ENCODE measurements around the gene DACH2. TPM values are rescaled to one million over a fixed set of nuclear protein-coding genes. Genes with fewer than 3 reads are reported as not detected.

Gene DACH2
- total and polyA plus RNA-seq, 9 of the 15 experiments (the other 6 are each of a cell fraction or from before 2014, with no cell fraction given): not detected

DNA sequence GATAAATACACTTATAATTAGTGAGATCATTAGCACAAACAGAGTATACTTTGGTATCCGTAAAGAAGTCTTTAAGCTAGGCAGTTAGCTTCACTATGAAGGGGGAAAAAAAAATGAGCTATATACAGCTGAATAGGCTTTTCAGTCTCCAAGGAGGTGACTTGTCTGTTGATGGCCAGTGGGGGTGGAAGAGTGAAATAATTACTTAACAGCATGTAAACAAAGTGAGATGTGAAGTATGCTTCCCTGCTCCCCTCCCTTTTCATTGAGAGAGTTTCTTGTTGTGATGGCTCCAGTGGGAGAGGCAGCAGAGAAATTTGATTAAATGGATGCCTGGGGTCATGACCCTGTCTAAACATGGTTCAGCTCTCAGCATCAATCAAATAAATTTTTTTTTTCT is 180.9 kb downstream of the DACH2 start:
- DNase-seq (ENCODE audit: extremely low read depth in 1 of 4, low spot score in 3 of 4): no peak
- Histone ChIP-seq H3K9me3 (replicated peaks; ENCODE audit: control insufficient read depth, insufficient read depth, low read depth, low read length) (no peaks in the 10 kb centered on the region), H2AFZ (ENCODE audit: low read depth, low read length) (no peak overlapping the region), H3K36me3 (ENCODE audit: control insufficient read depth, insufficient read depth, low read length) (no peaks in the 10 kb centered on the region), H3K4me1 (replicated peaks in 1 of 2; ENCODE audit: control insufficient read depth in 2 of 2, insufficient read depth in 2 of 2, low read length in 2 of 2) (no peaks in the 10 kb centered on the region), H4K20me1 (replicated peaks; ENCODE audit: control insufficient read depth, insufficient read depth, low read length) (no peaks in the 10 kb centered on the region), H3K4me2 (ENCODE audit: insufficient read depth, low read length) (no peak overlapping the region), H3K79me2 (ENCODE audit: control insufficient read depth, insufficient read depth, low read length) (no peaks in the 10 kb centered on the region), H3K4me3 (no peak overlapping the region), H3K27me3 (ENCODE audit: control insufficient read depth in 2 of 2, insufficient read depth in 2 of 2, low read length in 2 of 2) (no peaks in the 10 kb centered on the region), H3K27ac (ENCODE audit: extremely low read depth, low read depth, low read length) (no peak overlapping the region), H3K9ac (ENCODE audit: insufficient read depth in 1 of 2, low read depth in 2 of 2, low read length in 2 of 2) (no peak overlapping the region), H3K9me1 (ENCODE audit: control insufficient read depth, insufficient read depth, low read length) (no peaks in the 10 kb centered on the region)
- ChIA-PET POLR2A (no interaction called here), CTCF (ENCODE audit: low intra/inter-chr PET ratio) (no interaction called here)
- intact Hi-C loops (cut with micrococcal nuclease) (no loop called here), in situ Hi-C loops (cut with MboI) (no loop called here)
- BruUV-seq (replicated peaks): no TSS peak
- FAIRE-seq: no peak
- WGBS (ENCODE audit: insufficient coverage, low coverage, missing lambda C conversion rate): 0% methylated on average over 1 of the region's 1 CpG
- no peak for ATAC-seq
- TF ChIP-seq KDM1A (IDR thresholded peaks at IDR 0.05): no peak
- TF ChIP-seq, protein P1, sequence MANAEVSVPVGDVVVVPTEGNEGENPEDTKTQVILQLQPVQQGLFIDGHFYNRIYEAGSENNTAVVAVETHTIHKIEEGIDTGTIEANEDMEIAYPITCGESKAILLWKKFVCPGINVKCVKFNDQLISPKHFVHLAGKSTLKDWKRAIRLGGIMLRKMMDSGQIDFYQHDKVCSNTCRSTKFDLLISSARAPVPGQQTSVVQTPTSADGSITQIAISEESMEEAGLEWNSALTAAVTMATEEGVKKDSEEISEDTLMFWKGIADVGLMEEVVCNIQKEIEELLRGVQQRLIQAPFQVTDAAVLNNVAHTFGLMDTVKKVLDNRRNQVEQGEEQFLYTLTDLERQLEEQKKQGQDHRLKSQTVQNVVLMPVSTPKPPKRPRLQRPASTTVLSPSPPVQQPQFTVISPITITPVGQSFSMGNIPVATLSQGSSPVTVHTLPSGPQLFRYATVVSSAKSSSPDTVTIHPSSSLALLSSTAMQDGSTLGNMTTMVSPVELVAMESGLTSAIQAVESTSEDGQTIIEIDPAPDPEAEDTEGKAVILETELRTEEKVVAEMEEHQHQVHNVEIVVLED (CRISPR knock-in tag; IDR thresholded peaks at IDR 0.05): no peak
- no peak for TF ChIP-seq TAF1 (IDR thresholded peaks at IDR 0.05; ENCODE audit: control insufficient read depth, extremely low read depth, insufficient read depth, low read length, severe bottlenecking)
- TF ChIP-seq, protein P2, sequence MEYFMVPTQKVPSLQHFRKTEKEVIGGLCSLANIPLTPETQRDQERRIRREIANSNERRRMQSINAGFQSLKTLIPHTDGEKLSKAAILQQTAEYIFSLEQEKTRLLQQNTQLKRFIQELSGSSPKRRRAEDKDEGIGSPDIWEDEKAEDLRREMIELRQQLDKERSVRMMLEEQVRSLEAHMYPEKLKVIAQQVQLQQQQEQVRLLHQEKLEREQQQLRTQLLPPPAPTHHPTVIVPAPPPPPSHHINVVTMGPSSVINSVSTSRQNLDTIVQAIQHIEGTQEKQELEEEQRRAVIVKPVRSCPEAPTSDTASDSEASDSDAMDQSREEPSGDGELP (CRISPR knock-in tag; IDR thresholded peaks at IDR 0.05; ENCODE audit: borderline replicate concordance): no peak
- no peak for TF ChIP-seq ZNF551 (CRISPR knock-in tag; IDR thresholded peaks at IDR 0.05)
- TF ChIP-seq HNRNPLL (IDR thresholded peaks at IDR 0.05; ENCODE audit: low read depth, low read length, poor library complexity, severe bottlenecking): no peak
- TF ChIP-seq, protein P3, sequence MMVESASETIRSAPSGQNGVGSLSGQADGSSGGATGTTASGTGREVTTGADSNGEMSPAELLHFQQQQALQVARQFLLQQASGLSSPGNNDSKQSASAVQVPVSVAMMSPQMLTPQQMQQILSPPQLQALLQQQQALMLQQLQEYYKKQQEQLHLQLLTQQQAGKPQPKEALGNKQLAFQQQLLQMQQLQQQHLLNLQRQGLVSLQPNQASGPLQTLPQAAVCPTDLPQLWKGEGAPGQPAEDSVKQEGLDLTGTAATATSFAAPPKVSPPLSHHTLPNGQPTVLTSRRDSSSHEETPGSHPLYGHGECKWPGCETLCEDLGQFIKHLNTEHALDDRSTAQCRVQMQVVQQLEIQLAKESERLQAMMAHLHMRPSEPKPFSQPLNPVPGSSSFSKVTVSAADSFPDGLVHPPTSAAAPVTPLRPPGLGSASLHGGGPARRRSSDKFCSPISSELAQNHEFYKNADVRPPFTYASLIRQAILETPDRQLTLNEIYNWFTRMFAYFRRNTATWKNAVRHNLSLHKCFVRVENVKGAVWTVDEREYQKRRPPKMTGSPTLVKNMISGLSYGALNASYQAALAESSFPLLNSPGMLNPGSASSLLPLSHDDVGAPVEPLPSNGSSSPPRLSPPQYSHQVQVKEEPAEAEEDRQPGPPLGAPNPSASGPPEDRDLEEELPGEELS (CRISPR knock-in tag; IDR thresholded peaks at IDR 0.05; ENCODE audit: borderline replicate concordance): no peak
- no peak for TF ChIP-seq GABPA (tag; conservative IDR thresholded peaks at IDR 0.05; ENCODE audit: low read depth)
- TF ChIP-seq, protein P4, sequence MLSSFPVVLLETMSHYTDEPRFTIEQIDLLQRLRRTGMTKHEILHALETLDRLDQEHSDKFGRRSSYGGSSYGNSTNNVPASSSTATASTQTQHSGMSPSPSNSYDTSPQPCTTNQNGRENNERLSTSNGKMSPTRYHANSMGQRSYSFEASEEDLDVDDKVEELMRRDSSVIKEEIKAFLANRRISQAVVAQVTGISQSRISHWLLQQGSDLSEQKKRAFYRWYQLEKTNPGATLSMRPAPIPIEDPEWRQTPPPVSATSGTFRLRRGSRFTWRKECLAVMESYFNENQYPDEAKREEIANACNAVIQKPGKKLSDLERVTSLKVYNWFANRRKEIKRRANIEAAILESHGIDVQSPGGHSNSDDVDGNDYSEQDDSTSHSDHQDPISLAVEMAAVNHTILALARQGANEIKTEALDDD (IDR thresholded peaks at IDR 0.05): no peak
- TF ChIP-seq SOX6 (IDR thresholded peaks at IDR 0.05): no peak
- TF ChIP-seq, protein P5, sequence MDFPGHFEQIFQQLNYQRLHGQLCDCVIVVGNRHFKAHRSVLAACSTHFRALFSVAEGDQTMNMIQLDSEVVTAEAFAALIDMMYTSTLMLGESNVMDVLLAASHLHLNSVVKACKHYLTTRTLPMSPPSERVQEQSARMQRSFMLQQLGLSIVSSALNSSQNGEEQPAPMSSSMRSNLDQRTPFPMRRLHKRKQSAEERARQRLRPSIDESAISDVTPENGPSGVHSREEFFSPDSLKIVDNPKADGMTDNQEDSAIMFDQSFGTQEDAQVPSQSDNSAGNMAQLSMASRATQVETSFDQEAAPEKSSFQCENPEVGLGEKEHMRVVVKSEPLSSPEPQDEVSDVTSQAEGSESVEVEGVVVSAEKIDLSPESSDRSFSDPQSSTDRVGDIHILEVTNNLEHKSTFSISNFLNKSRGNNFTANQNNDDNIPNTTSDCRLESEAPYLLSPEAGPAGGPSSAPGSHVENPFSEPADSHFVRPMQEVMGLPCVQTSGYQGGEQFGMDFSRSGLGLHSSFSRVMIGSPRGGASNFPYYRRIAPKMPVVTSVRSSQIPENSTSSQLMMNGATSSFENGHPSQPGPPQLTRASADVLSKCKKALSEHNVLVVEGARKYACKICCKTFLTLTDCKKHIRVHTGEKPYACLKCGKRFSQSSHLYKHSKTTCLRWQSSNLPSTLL (IDR thresholded peaks at IDR 0.05): no peak

Data from K562 (cell line).